GM18519 (cell line): Measurements from ENCODE around the gene STX16.
"Not testable (repeated sequence)": the region's sequence is repeated elsewhere in the genome, so short reads cannot be mapped to it uniquely, and the experiment has no call there.

Experiments used
- ATAC-seq: cut with Tn5 transposase; IDR thresholded peaks from one replicate; pipeline ENCODE4 v1.9.1; 2021; ENCODE audit warnings: mild to moderate bottlenecking, moderate library complexity; ENCODE audit not compliant: unreplicated experiment, low FRiP score

Gene STX16

DNA sequence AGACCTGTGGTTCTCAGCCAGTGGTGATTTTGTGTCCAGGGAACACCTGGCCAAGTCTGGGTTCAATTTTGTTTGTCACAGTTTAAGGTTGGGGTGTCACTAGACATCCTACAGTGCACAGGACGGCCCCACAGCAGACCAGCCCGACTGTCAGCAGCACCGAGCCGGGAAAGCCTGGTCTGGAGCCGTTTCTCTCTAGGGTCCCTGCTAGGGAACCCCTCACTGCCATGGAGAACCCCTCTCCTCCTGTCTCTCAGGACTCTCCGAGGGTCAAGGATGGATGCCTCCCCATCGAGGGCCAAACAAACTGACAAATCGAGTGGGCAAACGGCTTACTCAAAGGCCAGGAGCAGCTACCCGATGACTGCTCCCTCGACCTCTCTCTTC, 15.8 kb upstream of the STX16 start:
- ATAC-seq = no peak

DNA sequence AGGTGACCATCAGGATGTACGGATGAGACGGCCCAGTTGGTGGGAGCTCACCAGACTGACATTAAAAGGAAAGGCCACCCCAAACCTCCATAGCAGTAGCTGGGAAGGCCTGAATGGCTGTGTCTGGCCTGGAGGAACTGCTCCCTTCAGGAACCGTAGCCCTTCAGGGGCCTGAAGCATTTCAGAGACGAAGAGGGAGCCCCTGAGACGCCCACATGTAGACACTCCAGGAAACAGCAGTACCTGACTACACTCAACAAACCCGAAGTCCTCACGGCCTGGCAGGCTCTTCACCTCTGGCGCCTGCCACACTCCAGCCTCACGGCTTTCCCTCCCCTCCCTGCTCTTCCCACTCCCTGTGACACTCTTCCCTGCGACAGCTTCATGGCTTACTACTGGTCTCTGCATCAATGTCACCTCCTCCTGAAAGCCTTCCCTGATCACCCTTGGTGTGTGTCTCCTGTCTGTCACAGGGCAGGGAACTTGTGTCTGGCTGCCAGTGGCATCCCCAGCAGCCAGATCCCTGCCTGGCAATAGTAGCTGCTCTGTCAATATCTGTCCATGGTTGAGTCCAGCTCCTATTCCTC, 14.6 kb upstream of the STX16 start:
- ATAC-seq = no peak

DNA sequence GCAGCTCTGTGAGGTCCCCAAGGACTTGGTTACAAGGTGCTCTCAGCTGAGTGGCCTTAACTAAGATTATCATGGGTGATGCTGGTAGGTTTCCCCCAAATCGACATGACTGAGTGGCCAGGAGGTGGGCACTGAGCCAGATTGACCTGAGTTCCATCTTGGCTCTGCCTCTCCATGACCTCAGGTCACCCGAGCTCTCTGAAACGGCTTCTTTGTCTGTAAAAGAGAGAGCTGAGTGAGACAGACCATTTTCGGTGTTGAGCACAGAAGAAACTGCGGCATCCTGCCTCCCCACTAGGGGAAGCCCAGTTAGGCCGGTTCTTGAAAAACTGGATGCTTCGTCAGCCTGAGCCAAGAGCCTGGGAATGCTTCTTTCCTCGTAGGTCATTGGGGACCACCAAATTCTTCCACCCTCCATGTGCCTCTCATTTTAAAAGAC, 14.1 kb upstream of the STX16 start:
- no peak for ATAC-seq

DNA sequence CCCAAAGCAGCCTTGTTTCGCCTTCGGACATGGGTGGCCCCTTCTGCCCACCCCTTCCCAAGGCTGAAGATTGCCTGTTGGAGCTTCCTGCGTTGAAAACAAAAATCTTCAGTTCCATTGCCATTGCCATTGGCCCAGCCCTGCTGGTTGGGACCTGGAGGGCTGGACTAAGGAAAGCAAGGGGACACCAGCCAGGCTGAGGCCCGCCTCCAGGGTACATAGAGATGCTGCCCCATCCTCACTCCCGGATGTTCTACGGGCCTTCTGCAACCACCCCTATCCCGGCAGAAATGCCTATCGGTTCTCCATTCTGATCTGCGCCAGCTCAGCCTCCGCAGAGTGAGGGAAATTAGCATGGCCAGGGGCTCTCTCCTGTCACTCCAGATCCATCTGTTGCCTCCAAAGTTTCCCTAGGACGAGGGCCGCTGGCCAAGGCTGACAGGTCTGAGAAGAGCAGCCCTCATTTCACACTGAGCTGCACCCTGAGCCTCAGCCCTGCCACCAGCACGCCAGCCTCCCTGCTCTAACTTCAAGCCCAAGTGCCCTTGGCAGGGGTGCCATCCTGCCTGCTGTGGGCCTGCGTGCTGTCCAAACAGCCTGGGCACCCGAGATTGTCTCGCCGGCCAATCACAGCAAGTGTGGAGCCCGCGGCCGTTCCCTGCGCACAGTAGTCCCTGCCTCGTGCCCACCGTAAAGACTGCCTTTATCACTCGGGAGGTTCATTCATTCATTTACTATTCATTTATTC, 13.4 kb upstream of the STX16 start:
- ATAC-seq = no peak

DNA sequence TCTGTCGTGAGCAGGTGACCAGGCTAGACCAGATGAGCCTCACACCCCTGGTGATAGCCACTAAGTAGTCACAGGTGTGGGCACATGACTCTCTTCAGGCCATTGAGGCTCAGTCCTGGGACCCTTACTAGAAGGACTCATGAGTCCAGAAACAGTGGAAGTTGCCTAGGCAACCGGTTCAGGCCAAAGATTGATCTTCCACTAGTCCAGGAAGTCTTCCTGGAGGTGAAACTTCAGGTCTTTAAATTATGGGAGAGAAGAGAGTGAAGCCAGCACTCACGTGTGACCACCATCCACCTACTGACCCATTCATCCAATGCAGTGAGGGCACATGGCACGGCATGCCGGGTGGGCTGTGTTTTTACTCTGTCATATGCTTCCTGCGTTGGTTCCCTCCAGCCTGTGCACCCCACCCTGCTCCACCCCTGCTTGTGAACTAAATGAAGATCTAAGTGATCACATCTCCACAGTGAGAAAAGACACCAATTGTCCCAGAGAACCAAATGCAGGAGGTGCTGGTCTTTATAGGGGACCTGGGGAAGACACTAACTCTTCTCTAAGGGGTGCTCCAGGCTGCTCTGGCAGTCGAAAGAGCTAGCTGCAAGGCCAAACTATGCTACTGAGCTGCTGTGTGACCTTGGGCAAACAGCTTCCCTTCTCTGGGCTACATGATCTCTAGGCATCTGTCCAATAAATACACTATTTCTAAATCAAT, 12.5 kb upstream of the STX16 start:
- ATAC-seq = no peak

DNA sequence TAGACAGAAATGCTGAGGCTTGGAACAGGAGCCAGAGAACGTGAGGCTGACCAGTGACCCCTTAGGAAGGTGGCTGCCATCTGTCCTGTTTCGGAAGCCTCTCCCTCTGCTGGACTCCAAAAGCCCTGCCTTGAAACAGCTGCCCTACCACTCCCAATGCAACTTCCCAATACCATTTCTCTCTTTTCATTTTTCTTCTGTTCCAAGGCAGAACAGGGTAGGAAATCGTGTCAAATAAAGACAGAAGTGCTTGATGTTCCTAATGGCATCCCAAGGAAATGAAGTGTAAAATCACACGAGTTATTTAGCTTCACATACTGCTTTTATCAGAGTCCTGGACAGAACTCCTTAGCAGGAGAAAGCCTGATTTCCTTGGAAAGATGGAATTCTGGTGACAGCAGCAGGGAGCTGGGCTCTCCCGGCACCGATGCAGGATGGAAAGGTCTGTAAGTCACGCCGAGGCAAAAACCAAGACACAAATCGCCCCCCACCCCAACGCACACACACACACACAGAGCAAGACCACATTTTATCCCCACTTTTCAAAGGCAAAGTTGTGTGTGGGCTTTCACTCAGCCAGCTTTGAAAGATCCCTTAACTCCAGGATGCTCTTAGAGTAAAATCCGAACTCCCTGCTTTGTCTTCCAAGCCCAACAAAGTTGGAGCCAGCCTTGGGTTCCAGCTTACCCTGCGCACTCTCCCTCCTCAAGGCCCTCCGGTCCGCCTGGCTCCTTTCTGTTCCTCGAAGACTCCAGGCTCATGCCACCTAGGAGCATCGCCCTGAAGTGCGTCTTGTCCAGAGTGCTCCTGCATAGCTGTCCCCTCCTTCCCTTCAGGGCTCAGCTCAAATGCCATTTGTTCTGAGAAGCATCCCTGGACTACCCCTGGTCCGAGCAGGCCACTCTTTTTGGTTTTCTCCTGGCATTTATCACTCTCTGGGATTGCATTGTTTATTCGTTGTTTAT, 11.6 kb upstream of the STX16 start:
- no peak for ATAC-seq

DNA sequence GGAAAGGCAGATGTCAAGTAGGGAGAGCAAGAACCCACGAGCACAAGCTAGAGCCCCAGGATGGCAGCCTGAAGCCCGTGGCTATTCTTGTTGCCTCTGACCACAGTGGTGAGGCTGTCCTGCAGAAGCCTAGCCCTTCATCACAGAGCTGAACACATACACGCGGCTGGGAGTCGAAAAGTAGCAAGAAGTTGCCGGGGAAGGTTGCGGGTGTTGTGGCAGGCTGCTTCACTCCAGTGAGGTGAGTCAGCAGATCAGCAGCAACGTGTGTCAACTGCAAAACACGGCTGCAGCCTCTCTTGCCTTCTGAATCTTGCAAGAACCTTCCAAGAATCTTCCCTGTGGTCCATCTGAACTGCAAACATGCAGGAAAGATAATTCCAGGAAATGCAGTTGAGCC, 10.6 kb upstream of the STX16 start:
- no peak for ATAC-seq

DNA sequence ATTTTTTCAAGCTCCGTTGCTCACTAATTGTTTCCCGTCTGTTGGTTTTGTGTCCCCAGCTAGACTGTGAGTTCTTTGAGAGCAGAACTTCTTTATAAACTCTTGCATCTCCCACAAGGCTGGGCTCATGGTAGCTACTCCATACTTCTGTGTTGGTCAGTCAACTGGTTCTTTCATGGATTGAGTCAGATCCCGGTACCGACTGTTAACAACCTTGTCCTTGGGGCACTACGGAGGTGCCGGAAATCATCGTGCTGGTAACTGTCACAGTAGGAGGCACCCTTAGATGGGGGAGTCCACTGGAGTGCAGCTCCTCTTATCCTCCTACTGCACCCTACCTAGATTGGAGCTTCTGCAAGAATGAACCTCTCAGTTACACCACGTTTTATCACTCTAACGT, 8.6 kb upstream of the STX16 start:
- ATAC-seq = no peak

DNA sequence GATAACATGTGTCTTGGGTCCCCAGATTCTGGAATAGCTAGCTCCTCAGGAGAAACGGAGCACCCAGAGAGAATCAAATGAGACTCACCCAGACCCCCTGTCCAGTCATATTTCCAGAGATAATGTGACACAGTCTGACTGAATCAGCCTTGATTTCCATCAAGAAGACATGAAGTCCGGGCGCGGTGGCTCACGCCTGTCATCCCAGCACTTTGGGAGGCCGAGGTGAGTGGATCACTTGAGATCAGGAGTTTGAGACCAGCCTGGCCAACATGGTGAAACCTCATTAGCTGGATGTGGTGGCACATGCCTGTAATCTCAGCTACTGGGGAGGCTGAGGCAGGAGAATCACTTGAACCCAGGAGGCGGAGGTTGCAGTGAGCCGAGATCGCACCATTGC, 8.2 kb upstream of the STX16 start:
- ATAC-seq = not testable (repeated sequence)

DNA sequence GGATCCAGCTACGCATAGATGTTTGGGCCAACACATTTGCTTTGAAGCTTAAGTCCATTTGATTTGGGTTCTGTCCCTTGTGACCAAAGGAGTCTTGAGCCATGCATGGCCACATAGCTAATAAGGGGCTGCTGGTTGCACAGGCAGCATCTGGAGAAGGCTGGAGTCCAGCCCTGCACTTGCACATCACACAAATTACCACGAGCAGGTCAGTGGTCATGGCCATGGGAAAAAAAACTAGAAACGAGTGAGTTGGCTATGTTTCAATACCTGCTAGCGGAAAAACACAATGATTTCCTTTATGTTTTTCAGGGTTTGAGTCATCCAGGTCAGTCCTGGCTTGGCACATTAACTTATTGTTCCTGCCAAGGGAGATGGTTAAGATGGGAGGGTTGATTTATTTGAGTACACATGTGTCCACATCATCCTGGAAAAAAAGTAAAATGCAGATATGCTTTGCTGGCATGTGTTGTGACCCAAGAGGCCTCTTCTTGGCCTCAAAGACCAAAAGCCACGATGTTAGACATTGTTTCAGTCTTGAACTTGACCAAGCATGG, 5.6 kb upstream of the STX16 start:
- ATAC-seq = no peak

DNA sequence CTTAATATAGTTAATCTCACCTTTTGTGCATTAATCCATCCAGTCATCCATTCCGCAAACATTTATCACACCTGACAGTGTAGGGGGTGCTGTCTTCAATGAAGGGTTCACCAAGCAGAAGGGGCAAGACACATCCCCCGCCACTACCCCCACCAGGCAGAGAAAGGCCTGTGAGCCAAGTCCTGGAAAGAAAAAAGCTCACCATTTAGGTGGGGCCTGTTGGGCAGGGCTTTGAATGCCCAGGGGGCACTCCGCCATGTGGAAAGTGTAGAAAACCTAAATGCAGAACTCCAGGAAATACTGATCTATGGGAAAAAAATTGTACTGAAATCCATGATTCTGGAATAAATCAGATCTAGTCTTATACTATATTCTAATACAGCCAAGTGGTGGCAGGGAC, 4.8 kb upstream of the STX16 start:
- ATAC-seq = no peak

DNA sequence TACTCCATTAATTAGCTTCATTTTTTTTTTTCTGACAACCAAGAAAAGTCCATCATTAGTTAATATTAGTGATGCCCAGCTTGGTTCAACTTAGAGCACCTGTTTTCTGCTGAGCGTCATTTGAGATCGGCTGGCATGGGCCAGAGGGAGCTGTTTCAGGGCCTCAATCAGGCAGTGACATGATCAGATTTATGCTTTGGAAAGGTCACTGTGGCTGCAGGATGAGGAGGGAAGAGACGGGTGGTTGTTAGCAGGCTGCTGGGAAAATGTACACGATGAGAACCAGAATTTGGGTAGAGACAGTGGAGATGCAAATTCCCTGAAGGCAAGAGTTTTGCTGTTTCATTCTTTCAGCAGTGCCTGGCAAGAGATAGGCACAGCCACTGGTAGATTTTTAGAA, 4.4 kb upstream of the STX16 start:
- ATAC-seq = no peak

DNA sequence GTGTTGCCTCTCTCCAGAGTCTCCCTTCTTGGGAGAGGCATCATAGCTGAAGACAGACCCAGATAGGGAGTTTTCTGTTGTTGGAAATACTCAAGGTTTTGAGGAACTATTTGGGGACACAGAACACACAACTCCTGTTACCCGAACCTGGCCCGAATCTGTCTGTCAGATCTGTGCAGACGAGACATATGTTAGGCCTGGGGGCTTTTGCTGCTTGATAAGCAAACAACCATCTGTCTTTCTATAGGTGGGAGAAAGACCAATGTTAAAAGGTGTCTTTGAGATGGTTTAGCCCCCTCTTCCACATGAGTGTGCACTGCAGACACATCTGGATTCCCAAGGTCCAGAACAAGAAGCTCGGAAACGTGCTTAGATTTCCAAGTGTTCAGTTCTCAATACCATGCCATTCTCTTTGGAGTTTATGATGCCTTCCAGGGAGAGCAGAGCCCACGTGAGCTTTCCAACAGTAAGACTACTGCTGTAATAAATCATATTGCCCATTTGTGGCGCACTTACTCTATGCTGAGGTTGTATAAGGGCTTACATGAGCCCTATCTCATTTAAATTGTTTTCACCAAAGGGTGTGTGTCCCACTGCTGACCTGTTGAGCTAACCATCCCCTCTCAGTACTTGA, 3.8 kb upstream of the STX16 start:
- ATAC-seq = no peak

DNA sequence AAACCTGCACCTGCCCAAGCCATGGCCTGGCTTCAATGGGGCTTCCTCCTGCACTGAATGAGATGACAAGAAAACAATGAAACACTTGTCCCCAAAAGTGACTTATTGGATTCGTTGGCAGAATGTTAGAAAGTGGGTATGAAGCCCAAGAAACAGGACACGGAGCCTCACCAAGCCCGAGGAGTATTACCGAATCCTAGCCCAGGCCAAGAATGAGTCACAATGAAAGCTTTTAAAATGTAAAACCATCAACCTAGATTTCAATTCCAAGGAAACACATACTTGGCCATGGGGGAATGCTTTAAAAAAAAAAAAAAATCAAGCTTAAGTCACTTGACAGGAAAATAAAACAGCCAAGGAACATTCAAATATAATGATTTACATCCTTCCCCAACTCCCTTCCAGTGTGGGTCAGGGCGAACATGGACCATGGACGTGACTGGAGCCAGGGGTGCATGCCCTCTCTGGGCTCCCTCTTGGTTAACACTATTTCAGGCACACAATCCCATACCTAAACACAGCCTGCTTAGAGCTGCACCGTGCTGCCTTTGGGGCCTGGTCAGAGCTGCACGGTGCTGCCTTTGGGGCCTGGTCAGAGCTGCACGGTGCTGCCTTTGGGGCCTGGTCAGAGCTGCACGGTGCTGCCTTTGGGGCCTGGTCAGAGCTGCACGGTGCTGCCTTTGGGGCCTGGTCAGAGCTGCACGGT, 3.1 kb upstream of the STX16 start:
- no peak for ATAC-seq

DNA sequence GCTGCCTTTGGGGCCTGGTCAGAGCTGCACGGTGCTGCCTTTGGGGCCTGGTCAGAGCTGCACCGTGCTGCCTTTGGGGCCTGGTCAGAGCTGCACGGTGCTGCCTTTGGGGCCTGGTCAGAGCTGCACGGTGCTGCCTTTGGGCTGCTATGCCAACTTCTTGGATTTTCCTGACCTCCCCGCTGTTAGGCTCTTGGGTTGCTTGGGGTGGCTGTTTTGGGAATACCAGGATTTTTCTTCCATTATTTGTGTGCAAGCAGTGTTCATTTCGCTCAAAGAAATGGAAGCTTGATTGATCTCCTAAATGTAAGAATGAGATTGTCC, 2.6 kb upstream of the STX16 start:
- ATAC-seq = not testable (repeated sequence)

DNA sequence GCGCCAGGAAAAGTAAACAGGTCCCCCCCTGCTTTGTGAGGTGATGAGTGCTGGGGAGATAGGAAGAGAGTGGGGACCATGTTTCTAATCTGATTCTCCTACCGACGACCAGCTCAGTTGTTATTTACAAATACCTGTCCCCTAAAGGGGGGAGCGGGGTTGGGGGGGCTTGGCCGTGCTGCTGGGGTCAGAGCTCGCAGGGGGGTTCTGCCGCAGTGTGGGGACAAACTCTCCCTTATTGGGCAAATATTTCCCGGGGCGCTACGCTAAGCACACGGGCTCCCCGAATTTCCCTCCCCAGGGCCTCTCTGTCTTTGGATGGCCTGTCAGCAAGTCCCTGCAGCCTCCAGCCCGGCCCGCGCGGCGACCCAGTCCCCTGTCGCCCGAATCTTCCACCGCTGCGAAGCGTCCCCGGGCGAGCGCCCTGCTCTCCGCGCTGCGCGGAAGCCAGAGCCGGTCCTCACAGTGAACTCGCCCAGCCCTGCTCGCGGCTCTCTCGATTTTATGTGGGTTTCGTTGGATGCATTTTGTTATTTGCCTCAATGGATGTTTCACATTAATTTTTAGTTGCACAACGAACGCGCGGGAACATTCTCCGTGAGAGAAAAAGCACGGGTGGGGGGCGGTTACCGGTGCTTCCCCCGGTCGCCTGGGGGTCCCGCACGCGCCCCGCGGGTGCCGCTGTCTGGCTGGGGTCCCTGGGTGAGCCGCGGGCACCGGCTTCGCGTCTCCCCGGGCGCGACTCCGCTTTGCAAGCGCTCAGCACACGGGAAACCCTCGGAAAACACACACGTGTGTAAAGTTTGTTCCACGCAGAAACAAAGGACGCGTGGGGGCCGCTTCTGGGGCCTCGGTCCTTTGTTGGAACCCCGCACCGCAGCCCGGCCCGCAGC, 1.5 kb upstream of the STX16 start:
- no peak for ATAC-seq

DNA sequence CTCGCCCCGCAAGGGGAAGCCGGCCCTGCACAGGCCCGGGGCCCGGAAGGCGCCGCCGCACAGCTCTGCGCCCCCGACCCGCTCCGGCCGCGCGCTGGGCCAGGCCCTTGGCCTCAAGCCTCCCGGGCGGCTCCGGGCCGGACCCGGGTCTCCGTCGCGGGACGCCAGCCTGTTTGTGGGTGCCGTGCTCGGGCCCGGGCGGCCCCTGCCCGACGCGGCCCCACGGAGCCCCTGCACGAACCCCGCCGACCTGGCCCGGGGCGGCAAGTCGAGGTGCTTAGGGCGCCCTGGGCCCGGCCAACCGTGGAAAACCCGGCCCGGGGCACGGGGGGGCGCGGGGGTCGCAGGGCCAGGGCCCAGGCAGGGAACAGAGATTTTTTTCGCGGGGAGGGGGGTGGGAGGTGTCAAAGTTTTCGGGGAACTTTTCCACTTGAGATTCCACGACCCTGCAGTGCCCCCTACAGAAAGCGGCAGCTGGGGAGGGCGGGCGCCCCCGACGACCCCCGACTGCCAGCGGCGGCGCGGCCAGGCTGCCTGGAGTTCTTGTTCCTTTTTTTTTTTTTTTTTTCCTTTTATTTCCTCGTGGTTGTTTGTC, 805 bp upstream of the STX16 start:
- no peak for ATAC-seq

DNA sequence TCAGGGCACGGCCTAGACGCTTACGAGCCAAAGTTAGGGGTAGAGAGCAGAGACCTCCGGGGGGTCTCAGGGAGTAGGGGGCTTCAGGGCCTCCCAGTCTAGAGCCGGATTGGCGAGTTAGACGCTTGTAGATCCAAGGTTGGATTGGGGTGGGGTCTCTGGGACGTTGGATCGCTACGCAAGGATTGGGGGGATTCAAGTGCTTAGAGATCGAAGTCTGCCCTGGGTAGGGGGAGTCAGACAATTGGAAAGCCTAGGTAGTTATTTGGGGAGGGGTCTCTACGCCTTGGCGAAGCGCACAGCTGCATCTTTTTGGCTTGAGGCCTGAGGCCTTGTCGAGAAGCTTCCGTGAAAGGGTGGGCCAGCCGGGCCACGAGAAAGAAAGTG, 469 bp downstream of the STX16 start:
- ATAC-seq = no peak
